KMS-11 (cell line): ENCODE data around the gene PPM1N.

Source experiments
- H2AFZ ChIP-seq: fragments of 200-600 bp; sonication (generic); 2 replicates; pipeline ENCODE4 v1.6.1; 2016; ENCODE audit warnings: antibody characterized with exemption, mixed run types, low read depth
- H3K27ac ChIP-seq: fragments of 200-600 bp; sonication (generic); 2 replicates; pipeline ENCODE4 v1.6.1; 2016; ENCODE audit warnings: mild to moderate bottlenecking, mixed run types
- H3K27me3 ChIP-seq: fragments of 200-600 bp; sonication (generic); 2 replicates; pipeline ENCODE4 v1.6.1; 2017; ENCODE audit warnings: mild to moderate bottlenecking, low read depth, mixed run types, moderate library complexity; ENCODE audit not compliant: insufficient read depth
- H3K36me3 ChIP-seq: fragments of 200-600 bp; sonication (generic); 2 replicates; pipeline ENCODE4 v1.6.1; 2017; ENCODE audit warnings: mild to moderate bottlenecking, mixed run types; ENCODE audit not compliant: insufficient read depth
- H3K4me1 ChIP-seq: fragments of 200-600 bp; sonication (generic); 2 replicates; pipeline ENCODE4 v1.6.1; 2016; ENCODE audit warnings: mild to moderate bottlenecking, low read depth, mixed run types; ENCODE audit not compliant: poor library complexity, severe bottlenecking
- H3K4me2 ChIP-seq: fragments of 200-600 bp; sonication (generic); 2 replicates; pipeline ENCODE4 v1.7.0; 2016; ENCODE audit warnings: mild to moderate bottlenecking, mixed run types
- H3K4me3 ChIP-seq: fragments of 200-600 bp; sonication (generic); IDR thresholded peaks from 2 replicates; pipeline ENCODE4 v1.6.1; 2017; ENCODE audit warnings: low read depth, low read length, mixed read lengths; ENCODE audit not compliant: insufficient read depth
- H3K79me2 ChIP-seq: fragments of 200-600 bp; sonication (generic); 2 replicates; pipeline ENCODE4 v1.6.1; 2016; ENCODE audit warnings: low read depth, mixed run types; ENCODE audit not compliant: insufficient read depth
- H3K9ac ChIP-seq: fragments of 200-600 bp; sonication (generic); 2 replicates; pipeline ENCODE4 v1.6.1; 2016; ENCODE audit warnings: mild to moderate bottlenecking, mixed run types
- H4K20me1 ChIP-seq: fragments of 200-600 bp; sonication (generic); 2 replicates; pipeline ENCODE4 v1.6.1; 2016; ENCODE audit warnings: mild to moderate bottlenecking, mixed run types; ENCODE audit not compliant: insufficient read depth
- TF ChIP-seq, protein P1 (sequence below): fragments of 200-600 bp; sonication (generic); conservative IDR thresholded peaks from 2 replicates; pipeline ENCODE4 v1.6.1; 2017; ENCODE audit warnings: low read depth, mild to moderate bottlenecking, antibody characterized with exemption, low read length, moderate library complexity, mixed read lengths

Gene PPM1N

DNA sequence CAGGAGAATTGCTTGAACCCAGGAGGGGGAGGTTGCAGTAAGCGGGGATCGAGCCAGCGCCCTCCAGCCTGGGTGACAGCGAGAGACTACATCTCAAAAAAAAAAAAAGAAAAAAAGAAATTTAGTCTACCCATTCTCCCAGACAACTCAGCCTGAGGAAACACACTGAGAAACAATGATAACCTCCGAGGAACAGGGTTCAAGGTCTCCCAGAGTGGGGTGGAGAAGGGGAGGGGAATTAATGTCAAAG lies 7.7 kb downstream of the PPM1N start:
- no peaks in the 10 kb centered on the region for H4K20me1 ChIP-seq
- H2AFZ ChIP-seq = peak overlapping the region; percentile 76
- peaks cover 19% of the 10 kb centered on the region; the same call in 1 of the 2 replicates for H3K79me2 ChIP-seq
- H3K27me3 ChIP-seq = 0 out of 2 replicates have a peak, but pooled peaks cover 2% of the 10 kb centered on the region
- TF ChIP-seq, protein P1, sequence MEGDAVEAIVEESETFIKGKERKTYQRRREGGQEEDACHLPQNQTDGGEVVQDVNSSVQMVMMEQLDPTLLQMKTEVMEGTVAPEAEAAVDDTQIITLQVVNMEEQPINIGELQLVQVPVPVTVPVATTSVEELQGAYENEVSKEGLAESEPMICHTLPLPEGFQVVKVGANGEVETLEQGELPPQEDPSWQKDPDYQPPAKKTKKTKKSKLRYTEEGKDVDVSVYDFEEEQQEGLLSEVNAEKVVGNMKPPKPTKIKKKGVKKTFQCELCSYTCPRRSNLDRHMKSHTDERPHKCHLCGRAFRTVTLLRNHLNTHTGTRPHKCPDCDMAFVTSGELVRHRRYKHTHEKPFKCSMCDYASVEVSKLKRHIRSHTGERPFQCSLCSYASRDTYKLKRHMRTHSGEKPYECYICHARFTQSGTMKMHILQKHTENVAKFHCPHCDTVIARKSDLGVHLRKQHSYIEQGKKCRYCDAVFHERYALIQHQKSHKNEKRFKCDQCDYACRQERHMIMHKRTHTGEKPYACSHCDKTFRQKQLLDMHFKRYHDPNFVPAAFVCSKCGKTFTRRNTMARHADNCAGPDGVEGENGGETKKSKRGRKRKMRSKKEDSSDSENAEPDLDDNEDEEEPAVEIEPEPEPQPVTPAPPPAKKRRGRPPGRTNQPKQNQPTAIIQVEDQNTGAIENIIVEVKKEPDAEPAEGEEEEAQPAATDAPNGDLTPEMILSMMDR = no peak
- H3K4me2 ChIP-seq = peak overlapping the region; percentile 79
- peak overlapping the region; percentile 59; the same call in 1 of the 2 replicates for H3K27ac ChIP-seq
- no peak overlapping the region for H3K4me3 ChIP-seq
- peaks cover 13% of the 10 kb centered on the region for H3K4me1 ChIP-seq
- no peaks in the 10 kb centered on the region for H3K36me3 ChIP-seq
- H3K9ac ChIP-seq = peak overlapping the region; percentile 65

DNA sequence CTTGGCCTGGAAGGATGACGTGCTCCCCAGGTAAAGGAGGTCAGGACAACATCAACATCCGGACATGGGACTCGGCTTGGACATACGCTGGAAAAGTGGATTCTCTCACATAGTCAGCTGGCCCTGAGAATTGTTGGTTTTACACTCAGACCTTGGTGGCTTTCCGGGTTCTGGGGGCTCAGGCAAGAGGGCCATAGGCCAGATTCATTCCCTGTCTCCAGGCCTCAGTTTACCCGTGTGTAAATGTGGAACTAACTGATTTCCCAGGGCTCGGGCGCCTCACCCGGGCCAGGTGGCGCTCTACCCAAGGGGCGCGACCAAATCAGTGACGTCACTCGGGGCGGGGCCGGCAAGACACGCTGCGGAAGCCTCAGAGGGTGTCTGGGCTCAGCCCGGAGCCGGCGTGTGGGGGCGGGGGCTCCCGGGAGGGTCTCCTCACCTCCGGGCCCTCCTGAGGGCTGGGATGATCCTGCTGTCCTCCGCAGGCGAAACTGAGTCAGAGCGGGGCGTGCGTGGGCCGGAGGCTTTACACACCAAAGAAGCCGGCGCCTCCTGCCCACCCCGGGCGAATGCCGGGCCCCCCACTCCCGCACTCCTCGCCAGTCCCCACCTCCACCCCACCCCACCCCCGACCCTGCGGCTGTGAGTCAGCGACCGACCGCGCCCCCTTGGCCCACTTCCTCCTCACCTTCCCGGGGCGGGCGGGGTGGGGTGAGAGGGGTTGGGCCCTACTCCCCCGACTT lies 8.2 kb downstream of the PPM1N start:
- Histone ChIP-seq H3K4me1 (peaks cover 13% of the 10 kb centered on the region), H3K79me2 (peaks cover 22% of the 10 kb centered on the region; the same call in 1 of the 2 replicates), H2AFZ (peak overlapping the region; percentile 76), H3K27ac (peak overlapping the region; percentile 59), H3K27me3 (0 out of 2 replicates have a peak, but pooled peaks cover 2% of the 10 kb centered on the region), H3K9ac (peak overlapping the region; percentile 65), H3K4me2 (peak overlapping the region; percentile 79), H3K4me3 (no peak overlapping the region), H4K20me1 (no peaks in the 10 kb centered on the region), H3K36me3 (no peaks in the 10 kb centered on the region)
- TF ChIP-seq, protein P1 = peak; percentile 60

DNA sequence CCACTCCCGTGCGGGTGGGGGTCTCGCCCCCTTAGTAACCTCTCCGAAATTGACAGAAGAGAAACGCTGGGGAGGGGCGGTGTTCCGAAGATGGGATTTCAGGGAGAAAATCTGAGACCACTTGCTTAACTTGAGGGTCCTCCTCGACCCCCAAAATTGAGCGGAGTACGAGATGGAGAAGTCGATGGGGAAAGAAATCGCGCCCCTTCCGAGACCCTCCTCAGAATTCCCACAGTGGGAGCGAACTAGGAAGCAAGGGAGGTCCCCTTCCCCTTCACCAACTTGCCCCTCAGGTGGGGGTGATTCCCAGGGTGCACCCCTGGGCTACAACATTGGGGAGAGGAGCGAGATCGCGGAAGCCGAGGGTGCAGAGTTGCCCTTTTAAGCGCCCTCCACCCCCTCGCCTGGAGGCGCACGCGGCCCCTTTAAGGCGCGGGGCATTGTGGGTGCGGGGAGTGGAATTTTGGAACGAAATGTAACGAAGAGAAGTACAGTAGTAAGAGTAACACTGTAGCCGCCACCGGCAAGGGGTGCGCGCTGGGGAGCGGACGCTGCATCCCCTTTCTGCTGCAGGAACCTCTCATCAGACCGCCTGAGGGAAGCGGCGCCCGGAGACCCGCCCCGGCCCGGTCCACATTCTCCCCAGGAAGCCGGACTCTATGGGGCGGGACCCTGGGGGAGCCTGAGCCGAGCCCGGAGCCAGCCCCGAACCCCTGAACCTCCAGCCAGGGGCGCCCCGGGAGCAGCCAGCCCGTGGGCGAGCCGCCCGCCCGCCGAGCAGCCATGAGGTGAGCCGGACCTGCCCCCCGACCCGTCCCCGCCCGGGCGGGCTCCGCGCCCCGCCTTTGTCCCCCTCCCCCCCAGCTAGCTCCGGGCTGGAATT lies 9.0 kb downstream of the PPM1N start, which contains the start of gene VASP:
Gene VASP (plus strand): TSS at position 491 of the 883 bp plus-strand sequence. CDS start 293 bp downstream, at position 784.
- H3K4me2 ChIP-seq = peak within 1 kb of the TSS; percentile 79
- 0 out of 2 replicates have a peak, but pooled peaks cover 2% of the 10 kb centered on the region for H3K27me3 ChIP-seq
- peaks cover 22% of the 10 kb centered on the region; the same call in 1 of the 2 replicates for H3K79me2 ChIP-seq
- peak within 1 kb of the TSS; percentile 76 for H2AFZ ChIP-seq
- H3K4me1 ChIP-seq = peaks cover 16% of the 10 kb centered on the region
- TF ChIP-seq, protein P1 = no peak; the same call in 1 of the 2 replicates
- H3K9ac ChIP-seq = peak within 1 kb of the TSS; percentile 65
- H3K4me3 ChIP-seq = no peak within 1 kb of the TSS
- peak within 1 kb of the TSS; percentile 59 for H3K27ac ChIP-seq
- no peaks in the 10 kb centered on the region for H4K20me1 ChIP-seq
- no peaks in the 10 kb centered on the region for H3K36me3 ChIP-seq

DNA sequence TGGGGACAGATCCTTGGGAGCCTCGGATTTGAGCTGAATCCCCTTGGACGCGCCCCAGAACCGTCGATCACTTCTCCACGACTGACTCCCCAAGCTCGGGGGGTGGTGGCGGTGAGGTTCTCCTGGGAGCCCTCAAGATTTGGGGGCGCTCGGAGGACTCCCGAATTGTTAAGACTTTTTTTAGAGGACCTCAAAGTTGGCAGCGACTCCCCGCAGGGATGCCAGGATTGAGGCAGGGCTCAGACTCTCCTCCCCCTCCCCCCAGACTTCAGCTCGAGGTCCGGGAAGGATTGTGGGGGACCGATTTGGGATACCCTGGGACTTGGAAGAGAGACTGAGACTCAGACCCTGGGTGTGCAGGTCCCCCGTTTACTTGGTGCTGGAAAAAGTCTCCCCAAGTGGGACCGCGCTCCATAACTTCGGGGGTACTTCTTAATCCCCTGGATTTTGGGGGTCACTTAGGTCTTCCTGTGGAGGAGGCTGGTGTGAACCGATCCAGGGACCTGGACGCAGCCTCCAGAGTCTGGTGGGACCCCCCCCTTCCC lies 9.7 kb downstream of the PPM1N start:
- TF ChIP-seq, protein P1 = no peak
- Histone ChIP-seq H3K4me3 (no peak overlapping the region), H3K79me2 (peaks cover 24% of the 10 kb centered on the region; the same call in 1 of the 2 replicates), H3K27ac (peak overlapping the region; percentile 59; the same call in 1 of the 2 replicates), H3K4me1 (peaks cover 16% of the 10 kb centered on the region), H4K20me1 (no peaks in the 10 kb centered on the region), H3K9ac (peak overlapping the region; percentile 65), H3K36me3 (no peaks in the 10 kb centered on the region), H3K27me3 (no peaks in the 10 kb centered on the region), H2AFZ (peak overlapping the region; percentile 76; the same call in 1 of the 2 replicates), H3K4me2 (peak overlapping the region; percentile 79)
